ENCODE results near the gene HBM.
"Not testable (repeated sequence)": the region's sequence is repeated elsewhere in the genome, so short reads cannot be mapped to it uniquely, and the experiment has no call there.

Gene HBM

GRCh38 chr16:170788-171187, 5.0 kb downstream of the HBM start:
- DNase-seq, result no peak

- not testable (repeated sequence) for DNase-seq
Measured at GRCh38 chr16:172374-172941, 6.7 kb downstream of the HBM start, which contains the start of gene HBA2. TSS of gene HBA2 (plus strand) at chr16:172876. CDS start at chr16:172913, 37 bp downstream.

GRCh38 chr16:173211-173854, 7.6 kb downstream of the HBM start:
- not testable (repeated sequence) for DNase-seq

GRCh38 chr16:173928-174769, 8.4 kb downstream of the HBM start:
- not testable (repeated sequence) for DNase-seq

GRCh38 chr16:175011-175949, 9.5 kb downstream of the HBM start:
- no peak for DNase-seq

GRCh38 chr16:176006-176405, 10.2 kb downstream of the HBM start:
- not testable (repeated sequence) for DNase-seq

GRCh38 chr16:176477-177382, 11.0 kb downstream of the HBM start, which contains the start of gene HBA1:
TSS of gene HBA1 (plus strand) at chr16:176680. CDS start at chr16:176717, 37 bp downstream.
- DNase-seq, result not testable (repeated sequence)

- no peak for DNase-seq
Measured at GRCh38 chr16:177394-177822, 11.6 kb downstream of the HBM start.

GRCh38 chr16:177981-178667, 12.3 kb downstream of the HBM start:
- DNase-seq, result no peak

GRCh38 chr16:178668-179015, 12.9 kb downstream of the HBM start:
- DNase-seq, result no peak

- DNase-seq, result no peak
Measured at GRCh38 chr16:179211-180092, 13.7 kb downstream of the HBM start.

GRCh38 chr16:180101-180675, 14.4 kb downstream of the HBM start, which contains the start of gene HBQ1:
TSS of gene HBQ1 (plus strand) at chr16:180459. CDS start at chr16:180487, 28 bp downstream.
- DNase-seq, result peak; percentile 30

GRCh38 chr16:180681-181564, 15.1 kb downstream of the HBM start:
- DNase-seq, result peak; percentile 87

GRCh38 chr16:181565-182021, 15.8 kb downstream of the HBM start:
- no peak for DNase-seq

GRCh38 chr16:183005-183404, 17.2 kb downstream of the HBM start:
- no peak for DNase-seq

- no peak for DNase-seq
Measured at GRCh38 chr16:185213-185612, 19.4 kb downstream of the HBM start.

GRCh38 chr16:185691-186090, 19.9 kb downstream of the HBM start:
- DNase-seq, result no peak

GRCh38 chr16:187330-187729, 21.6 kb downstream of the HBM start:
- no peak for DNase-seq
